Right forelimb (tissue), 1 donor: Measurements from ENCODE around the gene CD14.
"Not testable (repeated sequence)": the region's sequence is repeated elsewhere in the genome, so short reads cannot be mapped to it uniquely, and the experiment has no call there.

Experiments used
- DNase-seq: peaks from one replicate; pipeline ENCODE4 v3.0.0-alpha.2; 2018

Gene CD14

GRCh38 chr5:140593070-140593469 is 39.9 kb downstream of the CD14 start:
- DNase-seq, result not testable (repeated sequence)

- DNase-seq, result no peak
Measured at GRCh38 chr5:140591747-140592372, 41.1 kb downstream of the CD14 start.

GRCh38 chr5:140590861-140591260 is 42.1 kb downstream of the CD14 start:
- DNase-seq, result no peak

DNA sequence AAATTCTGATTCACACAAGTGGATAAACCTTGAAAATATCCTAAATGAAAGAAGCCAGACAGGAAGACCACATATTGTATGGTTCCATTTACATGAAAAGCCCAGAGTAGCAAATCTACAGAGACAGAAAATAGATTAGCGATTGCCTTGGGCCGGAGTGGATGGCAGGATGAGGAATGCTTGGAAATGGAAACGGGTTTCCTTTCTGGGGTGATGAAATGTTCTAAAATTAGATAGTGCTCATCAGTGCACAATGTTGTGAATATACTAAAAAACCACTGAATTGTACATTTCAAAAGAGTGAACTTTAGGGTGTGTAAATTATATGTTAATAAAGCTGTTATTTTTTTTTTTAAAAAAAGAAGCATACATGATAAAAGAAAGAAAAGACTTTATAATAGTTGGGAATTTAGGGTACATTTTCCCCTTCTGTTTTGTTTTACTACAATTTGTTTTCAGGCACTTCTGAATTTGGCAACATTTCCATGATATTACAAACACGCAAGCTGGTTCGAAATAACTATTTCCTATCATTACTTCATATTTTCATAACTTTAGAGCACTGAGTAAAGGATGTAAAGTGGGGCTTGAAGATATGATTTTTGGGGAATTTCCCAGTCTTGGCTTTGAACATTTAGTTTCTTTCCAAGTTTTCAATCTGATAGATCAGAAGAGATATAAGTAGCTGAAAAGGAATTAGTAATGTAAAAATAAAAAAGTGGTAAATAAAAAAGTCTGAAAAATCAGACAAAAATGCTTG is 44.5 kb downstream of the CD14 start:
- no peak for DNase-seq

GRCh38 chr5:140587495-140587894 is 45.5 kb downstream of the CD14 start:
- no peak for DNase-seq
